Middle frontal gyrus (tissue), 1 donor: ENCODE data around the gene RPS27L.

Experiments used
- DNase-seq: peaks from one replicate; pipeline ENCODE4 v3.0.0-alpha.2; 2015; ENCODE audit warnings: low spot score; ENCODE audit errors: extremely low spot score

RPS27L gene

GRCh38 chr15:63157118-63157843, at the start of gene RPS27L:
Gene RPS27L (minus strand): TSS chr15:63157477. CDS start chr15:63157405, 72 bp downstream.
- DNase-seq, result peak; percentile 79

GRCh38 chr15:63206079-63206478, 48.8 kb upstream of the RPS27L start:
- DNase-seq, result no peak

- no peak for DNase-seq
Measured at GRCh38 chr15:63203451-63204090, 46.3 kb upstream of the RPS27L start.

- DNase-seq, result no peak
Measured at GRCh38 chr15:63202861-63203260, 45.6 kb upstream of the RPS27L start.

GRCh38 chr15:63200464-63201249, 43.4 kb upstream of the RPS27L start:
- DNase-seq, result no peak

GRCh38 chr15:63198371-63199250, 41.3 kb upstream of the RPS27L start:
- no peak for DNase-seq

- DNase-seq, result no peak
Measured at GRCh38 chr15:63197626-63198025, 40.3 kb upstream of the RPS27L start.

GRCh38 chr15:63196842-63197241, 39.6 kb upstream of the RPS27L start:
- no peak for DNase-seq

- no peak for DNase-seq
Measured at GRCh38 chr15:63195569-63196015, 38.3 kb upstream of the RPS27L start.

GRCh38 chr15:63194880-63195568, 37.7 kb upstream of the RPS27L start:
- no peak for DNase-seq

- no peak for DNase-seq
Measured at GRCh38 chr15:63194302-63194701, 37.0 kb upstream of the RPS27L start.

GRCh38 chr15:63192619-63193206, 35.4 kb upstream of the RPS27L start:
- DNase-seq, result no peak

- no peak for DNase-seq
Measured at GRCh38 chr15:63191895-63192618, 34.8 kb upstream of the RPS27L start.

- no peak for DNase-seq
Measured at GRCh38 chr15:63190769-63191649, 33.7 kb upstream of the RPS27L start.

- no peak for DNase-seq
Measured at GRCh38 chr15:63189941-63190768, 32.9 kb upstream of the RPS27L start.

- peak; percentile 93 for DNase-seq
Measured at GRCh38 chr15:63188926-63189871, 31.9 kb upstream of the RPS27L start, which contains the start of gene RAB8B. Gene RAB8B (plus strand): TSS chr15:63189606. CDS start chr15:63189625, 19 bp downstream.
